ENCODE measurements around the gene LDLRAD4.

LDLRAD4 gene

DNA sequence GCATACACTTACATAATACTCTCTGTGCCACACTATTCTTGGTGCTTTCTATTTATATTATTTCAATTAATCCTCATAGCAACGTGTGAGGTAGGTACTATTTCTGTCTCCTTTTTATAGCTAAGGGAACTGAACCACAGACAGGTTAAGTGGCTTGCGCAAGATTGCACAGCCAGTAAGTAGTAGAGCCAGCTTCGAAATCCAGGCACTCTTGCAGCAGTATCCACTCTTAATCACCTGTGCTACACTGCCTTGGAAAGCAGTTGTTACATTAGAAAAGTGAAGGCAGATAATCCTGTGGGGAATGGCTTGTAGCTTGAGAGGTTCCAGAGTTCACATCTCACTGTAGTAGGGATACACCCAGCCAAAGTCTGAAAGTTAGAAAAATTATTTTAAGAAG is 198.3 kb downstream of the LDLRAD4 start:
- DNase-seq, result no peak

DNA sequence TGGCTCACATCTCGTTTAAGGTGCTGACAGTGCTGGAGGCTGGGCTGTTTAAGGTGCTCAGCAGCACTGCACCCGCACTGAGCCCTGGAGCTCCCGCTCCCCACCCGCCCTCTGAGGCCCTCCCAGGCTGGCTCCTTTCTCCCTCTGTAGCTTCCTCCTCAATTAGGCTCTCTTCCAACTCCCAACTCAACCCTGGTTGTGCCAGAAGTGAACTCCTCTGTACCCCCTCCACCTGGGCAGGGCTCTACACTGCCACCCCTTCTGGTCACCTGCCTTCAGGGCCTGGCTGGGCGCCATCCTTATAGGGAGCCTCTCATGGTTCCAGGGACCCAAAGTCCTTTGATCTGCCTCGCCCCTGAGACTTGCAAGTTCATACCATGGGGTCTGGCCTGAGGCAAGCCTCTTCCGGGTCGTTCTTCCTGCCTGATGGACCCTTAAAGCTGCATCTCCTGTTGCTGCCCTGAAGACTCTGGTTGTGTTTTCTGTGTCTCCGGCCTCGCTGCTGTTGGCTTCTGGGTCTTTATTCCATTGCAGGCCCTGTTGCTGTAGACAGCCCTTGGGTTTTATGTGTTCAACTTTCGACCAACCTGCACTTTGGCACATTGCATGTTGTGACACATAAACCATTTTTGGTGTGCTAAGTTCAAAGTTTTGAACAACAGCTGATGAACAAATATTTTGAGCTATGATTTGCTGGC is 199.6 kb downstream of the LDLRAD4 start:
- DNase-seq, result no peak

DNA sequence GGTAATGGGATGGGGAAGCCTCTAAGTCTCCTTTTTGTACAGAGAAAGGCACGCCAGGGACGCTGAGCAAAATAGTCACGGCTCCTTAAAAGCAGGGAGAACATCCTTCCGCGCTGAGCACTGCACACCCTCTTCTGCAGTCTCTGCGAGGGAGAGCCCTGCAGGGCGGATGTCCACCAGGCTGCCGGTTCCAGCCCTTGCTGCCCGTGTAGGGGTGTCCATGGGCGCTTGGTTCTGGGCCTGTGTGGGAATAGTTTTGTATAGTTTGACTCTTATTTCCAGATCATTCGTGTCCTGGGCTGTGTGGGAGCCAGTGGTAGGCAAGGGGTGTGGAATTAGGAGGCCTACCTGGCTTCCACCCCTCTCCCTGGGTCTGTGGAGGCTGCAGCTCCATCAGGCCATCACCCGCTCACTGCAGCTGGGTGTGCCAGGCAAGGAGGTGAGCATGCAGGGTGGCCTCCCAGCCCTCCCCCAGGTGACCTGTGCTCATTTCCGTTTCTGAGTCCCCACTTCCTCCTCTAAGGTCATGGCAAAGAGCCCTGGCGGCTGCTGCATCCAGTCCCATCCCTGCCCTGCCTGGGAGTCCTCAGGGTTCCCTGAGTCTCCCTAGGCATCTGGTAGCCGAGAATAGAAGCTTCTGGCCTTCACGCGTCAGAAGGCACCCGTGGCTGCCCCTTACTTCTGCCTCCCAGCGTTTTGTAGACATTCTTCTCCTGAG is 202.6 kb downstream of the LDLRAD4 start:
- DNase-seq, result no peak

DNA sequence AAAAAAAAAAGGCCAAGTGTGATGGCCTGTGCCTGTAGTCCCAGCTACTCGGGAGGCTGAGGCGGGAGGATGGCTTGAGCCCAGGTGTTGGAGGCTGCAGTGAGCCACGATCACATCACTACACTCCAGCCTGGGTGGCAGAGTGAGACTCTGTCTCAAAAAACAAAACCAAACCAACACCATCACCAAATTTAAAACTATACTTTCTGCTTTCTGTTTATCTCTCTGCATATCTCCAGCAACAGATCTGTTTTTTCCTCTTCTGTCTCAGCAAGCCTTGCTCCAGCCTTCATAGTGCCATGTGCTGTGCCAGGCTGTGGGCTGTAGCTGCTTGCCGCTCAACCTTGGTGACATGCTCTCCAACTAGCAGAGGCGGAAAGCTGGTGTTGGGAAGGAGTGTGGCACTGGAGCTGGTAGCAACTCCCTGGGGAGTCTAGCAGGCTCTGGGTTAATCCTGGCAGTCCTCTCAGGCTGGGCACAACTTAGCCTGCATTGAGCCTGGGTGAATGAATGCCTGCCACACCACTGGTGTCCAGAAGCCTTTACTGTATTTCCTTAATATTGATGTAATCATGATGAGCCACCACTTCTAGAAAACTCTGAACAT is 204.1 kb downstream of the LDLRAD4 start:
- DNase-seq, result no peak

- no peak for DNase-seq
These were observed 204.8 kb downstream of the LDLRAD4 start for GRCh38 chr18:13423352-13423751.

DNA sequence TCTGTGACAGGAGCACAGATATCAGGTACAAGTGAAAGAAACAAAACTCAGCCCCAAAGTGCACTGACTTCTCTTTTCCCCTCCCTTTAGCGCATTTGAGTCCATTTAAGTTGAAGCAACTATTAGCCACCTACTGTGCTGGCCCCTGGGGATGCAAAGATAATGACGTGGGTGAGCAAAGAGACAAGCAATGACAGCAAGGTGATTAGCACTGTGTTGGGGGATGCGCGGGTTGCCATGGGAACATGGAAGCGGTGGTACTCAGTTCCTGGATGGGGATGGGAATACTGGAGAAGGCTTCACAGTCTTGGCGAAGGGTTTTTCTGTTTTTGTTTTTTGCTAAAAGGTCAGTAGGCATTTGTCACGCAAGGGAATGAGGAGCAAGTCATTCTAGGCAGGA is 205.8 kb downstream of the LDLRAD4 start:
- DNase-seq, result no peak

GRCh38 chr18:13425357-13426091 is 207.0 kb downstream of the LDLRAD4 start:
- no peak for DNase-seq

DNA sequence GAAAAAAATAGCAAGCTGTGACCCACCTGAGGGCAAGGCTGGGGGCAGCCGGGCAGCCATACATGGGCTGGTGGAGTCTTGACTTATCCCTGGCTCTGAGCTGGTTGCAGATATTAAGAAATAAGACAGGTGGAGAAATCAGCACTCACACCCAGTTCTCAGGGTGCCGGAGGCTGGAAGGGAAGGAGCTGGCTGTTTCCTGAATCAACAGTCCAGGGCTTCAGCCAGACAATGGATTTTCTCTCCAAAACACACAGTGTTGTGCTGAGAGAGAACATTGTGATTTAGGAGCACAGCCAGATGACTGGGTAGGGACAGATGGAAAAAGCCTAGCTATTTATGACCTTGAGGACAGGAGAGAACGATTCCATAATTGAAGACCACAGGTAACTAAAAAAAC is 208.8 kb downstream of the LDLRAD4 start:
- no peak for DNase-seq

- no peak for DNase-seq
These were observed 209.8 kb downstream of the LDLRAD4 start for GRCh38 chr18:13428319-13428718.

- no peak for DNase-seq
These were observed 210.5 kb downstream of the LDLRAD4 start for GRCh38 chr18:13429016-13429415.

GRCh38 chr18:13429884-13430510 is 211.4 kb downstream of the LDLRAD4 start:
- DNase-seq, result no peak

DNA sequence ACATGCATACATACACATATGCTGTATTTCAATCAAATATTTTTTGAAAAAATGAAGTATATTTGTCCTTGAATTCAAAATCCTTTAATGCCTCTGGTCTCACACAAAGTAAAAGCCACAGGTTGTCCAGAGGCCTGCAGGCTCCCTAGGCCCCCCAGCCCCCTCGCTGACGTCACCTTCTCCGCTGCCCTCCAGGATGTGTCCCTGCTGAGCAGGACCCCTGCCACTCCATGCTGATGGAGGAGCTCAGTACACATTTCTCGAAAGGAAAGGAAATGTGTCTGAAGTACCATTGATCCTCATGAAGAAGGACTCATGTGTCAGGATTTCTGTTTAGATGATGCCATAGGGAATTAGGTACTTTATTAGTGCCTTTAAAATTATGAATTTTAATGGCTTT is 212.1 kb downstream of the LDLRAD4 start:
- no peak for DNase-seq

DNA sequence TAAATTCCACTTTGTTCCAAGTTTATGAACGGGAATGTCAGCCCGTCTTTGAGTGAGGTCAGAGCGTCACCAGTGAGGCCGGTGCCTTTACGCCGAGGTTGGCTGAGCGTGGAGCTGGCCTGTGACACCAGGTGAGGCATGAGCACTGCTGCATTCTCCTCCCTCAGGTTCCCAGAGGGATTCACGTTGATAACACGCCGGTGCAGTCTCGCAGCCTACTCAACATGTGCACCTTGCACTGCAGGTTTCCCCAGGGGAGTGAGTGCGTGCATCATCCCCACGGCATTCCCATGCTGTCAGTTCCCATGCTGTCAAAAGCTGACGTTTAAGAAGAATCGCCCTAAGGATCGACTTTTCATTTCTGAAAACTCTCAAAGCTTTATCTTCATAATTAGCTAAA is 213.3 kb downstream of the LDLRAD4 start:
- DNase-seq, result no peak

DNA sequence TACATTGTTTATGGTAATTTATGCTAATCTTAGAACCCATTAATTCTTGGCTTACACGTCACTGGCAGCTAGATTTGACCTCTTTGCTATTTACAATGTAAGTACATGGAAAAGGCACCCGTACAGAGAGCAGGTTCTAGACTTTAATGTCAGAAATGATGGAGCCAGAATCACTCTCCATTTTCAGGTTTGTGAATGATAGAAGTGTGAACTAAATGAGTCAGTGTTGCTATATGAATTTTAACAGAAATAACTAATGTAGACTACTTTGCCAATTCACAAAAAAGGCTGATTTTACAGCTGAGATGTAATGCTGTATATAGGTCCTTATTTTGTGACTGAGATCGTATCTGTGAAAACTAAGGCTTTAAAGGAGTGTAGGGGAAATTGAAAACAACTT is 214.6 kb downstream of the LDLRAD4 start:
- DNase-seq, result no peak

DNA sequence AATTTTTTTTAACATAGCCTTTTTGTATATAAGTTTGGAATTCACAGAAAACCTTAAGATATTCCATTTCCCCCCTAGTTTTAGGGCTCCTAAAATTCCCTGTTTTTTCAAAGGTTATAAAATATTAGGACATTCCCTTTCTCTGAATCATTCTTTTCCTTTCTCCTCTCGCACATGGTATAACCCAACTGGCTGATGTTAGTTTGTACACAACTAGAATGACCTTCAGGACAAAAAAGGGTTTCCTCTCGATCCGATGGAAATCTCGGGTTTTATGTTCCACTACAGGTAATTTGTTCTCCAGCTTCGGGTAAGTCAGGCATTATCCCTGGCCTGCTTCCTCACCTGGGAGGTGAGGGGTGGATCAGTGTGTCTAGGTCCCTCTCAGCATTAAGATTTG is 215.1 kb downstream of the LDLRAD4 start:
- no peak for DNase-seq

DNA sequence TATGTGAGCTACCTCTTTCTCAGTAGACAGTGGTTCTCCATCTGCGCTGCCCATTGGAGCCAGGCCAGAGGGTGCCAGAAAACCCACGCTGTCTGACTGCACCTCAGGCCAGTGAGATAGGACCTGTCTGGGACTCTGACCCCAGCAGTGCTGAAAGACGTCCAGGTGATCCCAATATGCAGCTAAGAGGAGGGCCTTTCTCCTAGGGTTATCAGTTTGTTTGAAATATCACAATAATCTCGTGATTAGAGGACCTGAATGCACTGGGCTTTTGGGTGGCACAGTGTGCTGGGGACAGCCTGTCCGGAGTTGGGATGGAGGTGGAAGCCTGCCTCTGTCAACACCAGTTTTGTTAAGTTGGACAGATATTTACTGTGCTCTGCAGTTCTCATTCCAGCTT is 216.3 kb downstream of the LDLRAD4 start:
- DNase-seq, result no peak

- DNase-seq, result no peak
These were observed 217.2 kb downstream of the LDLRAD4 start for GRCh38 chr18:13435586-13436333.

- no peak for DNase-seq
These were observed 218.0 kb downstream of the LDLRAD4 start for GRCh38 chr18:13436576-13436975.

DNA sequence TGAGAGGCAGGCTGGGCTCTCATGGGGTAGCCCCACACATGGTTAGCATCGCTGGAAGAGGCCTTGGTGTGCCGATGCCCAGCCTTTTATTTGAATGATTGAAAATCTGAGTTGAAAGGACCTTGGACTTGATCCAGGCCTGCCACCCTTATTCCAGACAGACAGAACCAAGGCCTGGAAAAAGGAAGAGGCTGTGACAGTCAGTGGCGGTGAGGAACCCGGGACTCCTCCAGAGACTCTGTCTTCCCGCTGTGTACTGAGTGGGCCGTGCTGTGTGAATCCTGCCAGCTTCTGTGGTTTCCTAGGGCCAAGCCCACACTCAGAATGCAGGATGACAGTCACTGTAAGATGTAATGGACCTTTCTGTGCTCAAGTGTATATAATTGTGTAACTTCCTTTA is 218.5 kb downstream of the LDLRAD4 start:
- DNase-seq, result no peak

DNA sequence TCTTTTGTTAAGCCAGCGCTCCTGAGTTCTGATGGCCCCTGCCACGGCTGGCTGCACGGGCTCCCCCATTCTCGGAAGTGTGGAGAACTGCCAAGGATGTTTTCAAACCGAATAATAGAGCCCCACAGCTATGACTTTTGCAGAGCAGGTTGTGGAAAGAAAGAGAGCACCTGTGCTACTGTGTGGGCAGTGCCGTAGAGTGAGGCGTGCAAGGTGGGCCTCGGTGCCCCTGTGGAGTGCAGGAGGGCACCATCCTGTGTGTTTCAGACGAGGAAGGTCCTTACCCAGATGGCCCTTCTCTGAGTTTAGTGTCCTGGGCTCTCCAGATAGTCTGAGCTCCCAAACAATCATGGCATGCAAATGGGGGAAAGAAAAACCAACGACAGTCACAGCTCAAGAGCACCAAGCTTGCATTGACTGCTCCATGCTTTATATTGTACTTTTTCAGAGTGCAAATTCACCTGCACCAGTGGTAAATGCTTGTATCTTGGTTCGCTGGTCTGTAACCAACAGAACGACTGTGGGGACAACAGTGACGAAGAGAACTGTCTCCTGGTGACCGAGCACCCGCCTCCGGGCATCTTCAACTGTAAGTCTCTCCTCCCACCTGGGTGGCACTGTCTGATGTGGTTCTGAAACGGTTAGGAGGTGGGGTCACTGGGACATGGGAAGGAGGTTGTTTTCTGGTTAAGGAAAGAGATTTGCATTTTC is 219.4 kb downstream of the LDLRAD4 start:
- no peak for DNase-seq

GRCh38 chr18:13438507-13439056 is 220.0 kb downstream of the LDLRAD4 start:
- DNase-seq, result no peak
